ENCODE measurements around the gene RNU5D-1. TPM values are rescaled to one million over a fixed set of nuclear protein-coding genes. Genes with fewer than 3 reads are reported as not detected.

RNU5D-1 gene
- total and polyA plus RNA-seq, 2 of the 13 experiments (the other 11 are each of a cell fraction or from before 2014, with no cell fraction given) = 165 TPM; not detected in 1

DNA sequence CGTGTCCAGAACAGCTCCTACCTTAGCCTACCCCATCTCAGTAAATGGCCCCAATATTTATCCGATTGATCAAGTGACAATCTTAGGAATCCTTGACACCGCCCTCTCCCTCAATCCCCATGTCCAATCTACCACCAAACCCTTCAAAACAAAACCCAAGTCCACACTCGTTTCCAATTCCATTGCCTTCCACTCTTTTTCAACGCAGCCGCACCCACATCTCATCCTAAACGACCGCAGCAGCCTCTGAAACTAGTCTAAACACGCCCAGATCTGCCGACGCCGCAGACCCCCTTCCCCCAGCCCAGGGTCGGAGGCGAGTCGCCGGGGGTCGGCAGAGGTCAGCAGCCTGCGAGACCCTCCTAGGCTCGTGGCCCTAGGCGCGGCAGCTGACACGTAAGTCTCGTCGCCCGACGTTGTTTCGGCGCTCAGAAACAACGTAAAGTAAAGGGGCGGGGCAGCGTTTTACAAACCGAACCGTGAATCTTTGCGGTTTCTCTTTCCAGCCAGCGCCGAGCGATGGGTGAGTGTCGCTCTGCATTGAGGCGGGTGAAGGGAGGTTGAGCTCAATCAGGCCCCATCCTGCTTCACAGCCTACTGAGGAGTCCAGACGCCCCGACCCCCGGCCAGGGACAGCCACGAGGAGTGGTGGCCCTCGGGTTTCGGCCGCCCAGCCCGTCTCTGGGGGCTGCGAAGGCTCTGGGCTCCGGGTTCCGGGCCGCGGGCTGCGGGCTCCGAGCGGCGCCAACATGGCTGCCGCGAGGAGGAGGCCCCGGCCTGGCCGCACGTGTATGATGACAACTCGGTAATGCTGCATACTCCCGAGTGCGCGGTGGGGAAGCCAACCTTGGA, 44.3 kb upstream of the RNU5D-1 start, which contains the start of gene RPS8 (continued):
- TF ChIP-seq, protein P1, sequence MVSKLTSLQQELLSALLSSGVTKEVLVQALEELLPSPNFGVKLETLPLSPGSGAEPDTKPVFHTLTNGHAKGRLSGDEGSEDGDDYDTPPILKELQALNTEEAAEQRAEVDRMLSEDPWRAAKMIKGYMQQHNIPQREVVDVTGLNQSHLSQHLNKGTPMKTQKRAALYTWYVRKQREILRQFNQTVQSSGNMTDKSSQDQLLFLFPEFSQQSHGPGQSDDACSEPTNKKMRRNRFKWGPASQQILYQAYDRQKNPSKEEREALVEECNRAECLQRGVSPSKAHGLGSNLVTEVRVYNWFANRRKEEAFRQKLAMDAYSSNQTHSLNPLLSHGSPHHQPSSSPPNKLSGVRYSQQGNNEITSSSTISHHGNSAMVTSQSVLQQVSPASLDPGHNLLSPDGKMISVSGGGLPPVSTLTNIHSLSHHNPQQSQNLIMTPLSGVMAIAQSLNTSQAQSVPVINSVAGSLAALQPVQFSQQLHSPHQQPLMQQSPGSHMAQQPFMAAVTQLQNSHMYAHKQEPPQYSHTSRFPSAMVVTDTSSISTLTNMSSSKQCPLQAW (CRISPR knock-in tag; IDR thresholded peaks at IDR 0.05) = peak; percentile 69; the same call in 1 of the 2 replicates
- peak; percentile 70; the same call in 1 of the 2 replicates for TF ChIP-seq SNAPC2 (CRISPR knock-in tag; IDR thresholded peaks at IDR 0.05)
- TF ChIP-seq, protein P2, sequence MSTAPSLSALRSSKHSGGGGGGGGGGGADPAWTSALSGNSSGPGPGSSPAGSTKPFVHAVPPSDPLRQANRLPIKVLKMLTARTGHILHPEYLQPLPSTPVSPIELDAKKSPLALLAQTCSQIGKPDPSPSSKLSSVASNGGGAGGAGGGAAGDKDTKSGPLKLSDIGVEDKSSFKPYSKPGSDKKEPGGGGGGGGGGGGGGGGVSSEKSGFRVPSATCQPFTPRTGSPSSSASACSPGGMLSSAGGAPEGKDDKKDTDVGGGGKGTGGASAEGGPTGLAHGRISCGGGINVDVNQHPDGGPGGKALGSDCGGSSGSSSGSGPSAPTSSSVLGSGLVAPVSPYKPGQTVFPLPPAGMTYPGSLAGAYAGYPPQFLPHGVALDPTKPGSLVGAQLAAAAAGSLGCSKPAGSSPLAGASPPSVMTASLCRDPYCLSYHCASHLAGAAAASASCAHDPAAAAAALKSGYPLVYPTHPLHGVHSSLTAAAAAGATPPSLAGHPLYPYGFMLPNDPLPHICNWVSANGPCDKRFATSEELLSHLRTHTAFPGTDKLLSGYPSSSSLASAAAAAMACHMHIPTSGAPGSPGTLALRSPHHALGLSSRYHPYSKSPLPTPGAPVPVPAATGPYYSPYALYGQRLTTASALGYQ (CRISPR knock-in tag; IDR thresholded peaks at IDR 0.05) = peak; percentile 81
- TF ChIP-seq, protein P3, sequence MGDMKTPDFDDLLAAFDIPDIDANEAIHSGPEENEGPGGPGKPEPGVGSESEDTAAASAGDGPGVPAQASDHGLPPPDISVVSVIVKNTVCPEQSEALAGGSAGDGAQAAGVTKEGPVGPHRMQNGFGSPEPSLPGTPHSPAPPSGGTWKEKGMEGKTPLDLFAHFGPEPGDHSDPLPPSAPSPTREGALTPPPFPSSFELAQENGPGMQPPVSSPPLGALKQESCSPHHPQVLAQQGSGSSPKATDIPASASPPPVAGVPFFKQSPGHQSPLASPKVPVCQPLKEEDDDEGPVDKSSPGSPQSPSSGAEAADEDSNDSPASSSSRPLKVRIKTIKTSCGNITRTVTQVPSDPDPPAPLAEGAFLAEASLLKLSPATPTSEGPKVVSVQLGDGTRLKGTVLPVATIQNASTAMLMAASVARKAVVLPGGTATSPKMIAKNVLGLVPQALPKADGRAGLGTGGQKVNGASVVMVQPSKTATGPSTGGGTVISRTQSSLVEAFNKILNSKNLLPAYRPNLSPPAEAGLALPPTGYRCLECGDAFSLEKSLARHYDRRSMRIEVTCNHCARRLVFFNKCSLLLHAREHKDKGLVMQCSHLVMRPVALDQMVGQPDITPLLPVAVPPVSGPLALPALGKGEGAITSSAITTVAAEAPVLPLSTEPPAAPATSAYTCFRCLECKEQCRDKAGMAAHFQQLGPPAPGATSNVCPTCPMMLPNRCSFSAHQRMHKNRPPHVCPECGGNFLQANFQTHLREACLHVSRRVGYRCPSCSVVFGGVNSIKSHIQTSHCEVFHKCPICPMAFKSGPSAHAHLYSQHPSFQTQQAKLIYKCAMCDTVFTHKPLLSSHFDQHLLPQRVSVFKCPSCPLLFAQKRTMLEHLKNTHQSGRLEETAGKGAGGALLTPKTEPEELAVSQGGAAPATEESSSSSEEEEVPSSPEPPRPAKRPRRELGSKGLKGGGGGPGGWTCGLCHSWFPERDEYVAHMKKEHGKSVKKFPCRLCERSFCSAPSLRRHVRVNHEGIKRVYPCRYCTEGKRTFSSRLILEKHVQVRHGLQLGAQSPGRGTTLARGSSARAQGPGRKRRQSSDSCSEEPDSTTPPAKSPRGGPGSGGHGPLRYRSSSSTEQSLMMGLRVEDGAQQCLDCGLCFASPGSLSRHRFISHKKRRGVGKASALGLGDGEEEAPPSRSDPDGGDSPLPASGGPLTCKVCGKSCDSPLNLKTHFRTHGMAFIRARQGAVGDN (CRISPR knock-in tag; IDR thresholded peaks at IDR 0.05) = peak; percentile 94
- TF ChIP-seq MAFK (conservative IDR thresholded peaks at IDR 0.05 in 1 of 2, IDR thresholded peaks at IDR 0.05 in 1 of 2; ENCODE audit: low read length in 2 of 2) = peak in 1 of 2 experiments; percentile 24; a peak in 1 of 4 replicates
- no peak for TF ChIP-seq TCF12 (IDR thresholded peaks at IDR 0.05)
- TF ChIP-seq TCF12 (CRISPR knock-in tag; IDR thresholded peaks at IDR 0.05) = no peak
- TF ChIP-seq, protein P4, sequence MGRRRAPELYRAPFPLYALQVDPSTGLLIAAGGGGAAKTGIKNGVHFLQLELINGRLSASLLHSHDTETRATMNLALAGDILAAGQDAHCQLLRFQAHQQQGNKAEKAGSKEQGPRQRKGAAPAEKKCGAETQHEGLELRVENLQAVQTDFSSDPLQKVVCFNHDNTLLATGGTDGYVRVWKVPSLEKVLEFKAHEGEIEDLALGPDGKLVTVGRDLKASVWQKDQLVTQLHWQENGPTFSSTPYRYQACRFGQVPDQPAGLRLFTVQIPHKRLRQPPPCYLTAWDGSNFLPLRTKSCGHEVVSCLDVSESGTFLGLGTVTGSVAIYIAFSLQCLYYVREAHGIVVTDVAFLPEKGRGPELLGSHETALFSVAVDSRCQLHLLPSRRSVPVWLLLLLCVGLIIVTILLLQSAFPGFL (CRISPR knock-in tag; IDR thresholded peaks at IDR 0.05) = no peak
- TF ChIP-seq, protein P5, sequence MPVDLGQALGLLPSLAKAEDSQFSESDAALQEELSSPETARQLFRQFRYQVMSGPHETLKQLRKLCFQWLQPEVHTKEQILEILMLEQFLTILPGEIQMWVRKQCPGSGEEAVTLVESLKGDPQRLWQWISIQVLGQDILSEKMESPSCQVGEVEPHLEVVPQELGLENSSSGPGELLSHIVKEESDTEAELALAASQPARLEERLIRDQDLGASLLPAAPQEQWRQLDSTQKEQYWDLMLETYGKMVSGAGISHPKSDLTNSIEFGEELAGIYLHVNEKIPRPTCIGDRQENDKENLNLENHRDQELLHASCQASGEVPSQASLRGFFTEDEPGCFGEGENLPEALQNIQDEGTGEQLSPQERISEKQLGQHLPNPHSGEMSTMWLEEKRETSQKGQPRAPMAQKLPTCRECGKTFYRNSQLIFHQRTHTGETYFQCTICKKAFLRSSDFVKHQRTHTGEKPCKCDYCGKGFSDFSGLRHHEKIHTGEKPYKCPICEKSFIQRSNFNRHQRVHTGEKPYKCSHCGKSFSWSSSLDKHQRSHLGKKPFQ (CRISPR knock-in tag; IDR thresholded peaks at IDR 0.05; ENCODE audit: insufficient replicate concordance) = no peak
- TF ChIP-seq, protein P6, sequence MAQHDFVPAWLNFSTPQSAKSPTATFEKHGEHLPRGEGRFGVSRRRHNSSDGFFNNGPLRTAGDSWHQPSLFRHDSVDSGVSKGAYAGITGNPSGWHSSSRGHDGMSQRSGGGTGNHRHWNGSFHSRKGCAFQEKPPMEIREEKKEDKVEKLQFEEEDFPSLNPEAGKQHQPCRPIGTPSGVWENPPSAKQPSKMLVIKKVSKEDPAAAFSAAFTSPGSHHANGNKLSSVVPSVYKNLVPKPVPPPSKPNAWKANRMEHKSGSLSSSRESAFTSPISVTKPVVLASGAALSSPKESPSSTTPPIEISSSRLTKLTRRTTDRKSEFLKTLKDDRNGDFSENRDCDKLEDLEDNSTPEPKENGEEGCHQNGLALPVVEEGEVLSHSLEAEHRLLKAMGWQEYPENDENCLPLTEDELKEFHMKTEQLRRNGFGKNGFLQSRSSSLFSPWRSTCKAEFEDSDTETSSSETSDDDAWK (CRISPR knock-in tag; IDR thresholded peaks at IDR 0.05) = no peak
- TF ChIP-seq, protein P7, sequence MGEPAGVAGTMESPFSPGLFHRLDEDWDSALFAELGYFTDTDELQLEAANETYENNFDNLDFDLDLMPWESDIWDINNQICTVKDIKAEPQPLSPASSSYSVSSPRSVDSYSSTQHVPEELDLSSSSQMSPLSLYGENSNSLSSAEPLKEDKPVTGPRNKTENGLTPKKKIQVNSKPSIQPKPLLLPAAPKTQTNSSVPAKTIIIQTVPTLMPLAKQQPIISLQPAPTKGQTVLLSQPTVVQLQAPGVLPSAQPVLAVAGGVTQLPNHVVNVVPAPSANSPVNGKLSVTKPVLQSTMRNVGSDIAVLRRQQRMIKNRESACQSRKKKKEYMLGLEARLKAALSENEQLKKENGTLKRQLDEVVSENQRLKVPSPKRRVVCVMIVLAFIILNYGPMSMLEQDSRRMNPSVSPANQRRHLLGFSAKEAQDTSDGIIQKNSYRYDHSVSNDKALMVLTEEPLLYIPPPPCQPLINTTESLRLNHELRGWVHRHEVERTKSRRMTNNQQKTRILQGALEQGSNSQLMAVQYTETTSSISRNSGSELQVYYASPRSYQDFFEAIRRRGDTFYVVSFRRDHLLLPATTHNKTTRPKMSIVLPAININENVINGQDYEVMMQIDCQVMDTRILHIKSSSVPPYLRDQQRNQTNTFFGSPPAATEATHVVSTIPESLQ (CRISPR knock-in tag; conservative IDR thresholded peaks at IDR 0.05) = no peak
- TF ChIP-seq ZNF839 (CRISPR knock-in tag; IDR thresholded peaks at IDR 0.05; ENCODE audit: borderline replicate concordance) = no peak

Data from HepG2 (cell line).